Measurements from ENCODE around the gene LIAS.
"Not testable (repeated sequence)": the region's sequence is repeated elsewhere in the genome, so short reads cannot be mapped to it uniquely, and the experiment has no call there.

Gene LIAS

GRCh38 chr4:39453738-39454137, 5.1 kb upstream of the LIAS start:
- no peak for DNase-seq

- DNase-seq: no peak
Observed at GRCh38 chr4:39455486-39455885, 3.4 kb upstream of the LIAS start.

GRCh38 chr4:39456946-39457763, 1.7 kb upstream of the LIAS start:
- no peak for DNase-seq

- not testable (repeated sequence) for DNase-seq
Observed at GRCh38 chr4:39458161-39458504, 723 bp upstream of the LIAS start.

GRCh38 chr4:39464886-39465501, 6.1 kb downstream of the LIAS start:
- no peak for DNase-seq

GRCh38 chr4:39466747-39467146, 7.9 kb downstream of the LIAS start:
- DNase-seq: no peak

GRCh38 chr4:39467464-39467863, 8.6 kb downstream of the LIAS start:
- no peak for DNase-seq

GRCh38 chr4:39469429-39470077, 10.7 kb downstream of the LIAS start:
- DNase-seq: no peak

- no peak for DNase-seq
Observed at GRCh38 chr4:39470402-39470801, 11.5 kb downstream of the LIAS start.

- DNase-seq: no peak
Observed at GRCh38 chr4:39472396-39472795, 13.5 kb downstream of the LIAS start.

GRCh38 chr4:39476187-39476895, 17.5 kb downstream of the LIAS start:
- no peak for DNase-seq

- no peak for DNase-seq
Observed at GRCh38 chr4:39480251-39480650, 21.4 kb downstream of the LIAS start.

GRCh38 chr4:39480902-39481695, 22.2 kb downstream of the LIAS start:
- no peak for DNase-seq

GRCh38 chr4:39484582-39485272, 25.9 kb downstream of the LIAS start:
- no peak for DNase-seq

- no peak for DNase-seq
Observed at GRCh38 chr4:39486221-39486804, 27.5 kb downstream of the LIAS start.

- DNase-seq: no peak
Observed at GRCh38 chr4:39490322-39490721, 31.5 kb downstream of the LIAS start.

- no peak for DNase-seq
Observed at GRCh38 chr4:39494354-39494753, 35.5 kb downstream of the LIAS start.

- DNase-seq: no peak
Observed at GRCh38 chr4:39495446-39496213, 36.8 kb downstream of the LIAS start.

- DNase-seq: no peak
Observed at GRCh38 chr4:39497909-39498726, 39.3 kb downstream of the LIAS start.

- no peak for DNase-seq
Observed at GRCh38 chr4:39498727-39499020, 39.8 kb downstream of the LIAS start.

Measured in activated T-cell treated with anti-CD3 and anti-CD28 coated beads for 4 hours (primary cell).